Fibroblast of skin of back (primary cell): ENCODE results near the gene XYLB.
"Not testable (repeated sequence)": the region's sequence is repeated elsewhere in the genome, so short reads cannot be mapped to it uniquely, and the experiment has no call there.

Source experiments
- DNase-seq: peaks from one replicate; pipeline ENCODE4 v3.0.0-alpha.2; 2013

XYLB gene

DNA sequence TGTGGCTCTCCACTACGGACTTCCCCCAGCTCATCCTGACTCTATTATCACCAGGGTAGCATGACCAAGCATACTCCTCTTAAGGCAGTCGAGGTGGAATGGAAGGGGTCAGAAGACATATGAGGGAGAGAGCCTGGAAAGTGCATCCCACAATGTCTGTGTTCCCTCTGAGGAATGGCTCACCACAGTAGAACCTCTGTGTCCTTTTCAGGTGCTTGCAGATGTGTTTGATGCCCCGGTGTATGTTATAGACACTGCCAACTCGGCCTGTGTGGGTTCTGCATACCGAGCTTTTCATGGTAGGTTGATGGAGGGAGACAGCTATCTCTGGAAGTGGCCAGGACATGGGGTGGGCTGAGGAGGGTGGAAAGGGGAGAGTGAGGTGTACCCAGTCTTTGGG is 50.3 kb downstream of the XYLB start:
- no peak for DNase-seq

- peak; percentile 43 for DNase-seq
These were observed 50.7 kb downstream of the XYLB start for GRCh38 chr3:38397320-38397719.

DNA sequence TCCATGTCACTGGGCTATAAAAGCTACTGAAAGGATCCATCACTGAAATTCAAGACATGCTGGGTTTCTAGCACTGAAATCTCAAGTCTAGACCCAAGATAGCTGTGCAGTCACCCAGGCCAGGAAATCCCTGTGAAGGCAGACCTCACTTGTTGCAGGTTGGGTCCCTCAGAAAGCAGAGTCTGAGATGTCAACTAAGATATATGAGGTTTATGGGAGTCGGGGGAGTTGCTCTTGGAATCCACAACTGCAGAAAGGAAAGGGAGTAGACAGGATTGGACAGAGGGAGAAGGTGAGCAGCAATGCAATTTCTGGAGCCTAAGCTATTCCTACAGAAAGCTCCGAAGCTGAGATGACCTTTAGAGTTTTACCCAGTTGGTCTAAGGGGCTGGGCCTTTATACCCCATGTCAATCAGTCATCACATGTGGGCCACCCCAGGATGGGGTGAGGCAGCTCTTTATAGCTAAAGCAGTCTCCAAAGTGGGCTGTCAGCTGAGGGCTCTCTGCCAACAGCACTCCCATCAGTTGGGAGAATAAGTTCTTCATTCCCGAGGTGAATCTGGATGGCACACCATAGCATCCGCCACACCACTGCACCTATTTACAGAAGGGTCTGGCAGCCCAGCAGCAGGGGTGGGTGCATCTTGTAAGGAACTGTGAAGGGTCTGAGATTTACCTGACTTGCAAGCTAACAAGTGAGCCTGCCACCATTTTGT is 54.8 kb downstream of the XYLB start:
- no peak for DNase-seq

DNA sequence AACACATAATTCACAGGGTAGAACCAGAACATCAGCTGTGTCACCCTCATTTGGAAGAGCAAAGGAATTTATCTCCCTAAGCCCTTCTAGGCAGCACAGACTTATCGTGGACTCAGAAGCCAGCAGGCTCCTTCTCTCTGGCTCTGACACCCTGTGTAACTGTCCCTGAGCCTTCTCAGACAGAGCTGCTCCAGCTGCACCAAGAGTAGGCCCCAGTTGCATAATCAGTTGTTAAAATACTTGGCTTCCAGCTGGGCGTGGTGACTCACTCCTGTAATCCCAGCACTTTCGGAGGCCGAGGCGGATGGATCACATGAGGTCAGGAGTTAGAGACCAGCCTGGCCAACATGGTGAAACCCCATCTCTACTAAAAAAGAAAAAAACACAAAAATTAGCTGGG is 57.7 kb downstream of the XYLB start:
- DNase-seq: peak; percentile 57

DNA sequence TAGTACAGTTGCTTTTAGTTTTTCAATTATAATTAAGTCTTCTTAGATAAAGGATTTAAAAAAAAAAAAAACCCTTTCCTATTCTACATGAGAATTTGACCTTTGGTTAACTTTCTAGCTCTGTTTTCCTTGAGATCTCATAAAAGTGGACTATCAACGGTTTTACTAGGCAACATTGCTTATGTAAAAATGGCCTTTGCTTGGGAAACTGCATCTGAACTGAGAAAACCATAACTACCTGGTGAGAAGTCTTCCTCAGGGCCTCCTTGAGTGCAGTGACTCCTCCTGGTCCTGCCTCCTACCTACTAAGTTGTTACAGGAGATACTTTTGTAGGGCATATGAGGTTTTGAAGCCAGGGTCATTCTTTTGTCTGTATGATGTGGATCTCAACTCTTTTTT is 65.0 kb downstream of the XYLB start:
- no peak for DNase-seq

GRCh38 chr3:38420758-38421157 is 74.2 kb downstream of the XYLB start:
- DNase-seq: not testable (repeated sequence)

DNA sequence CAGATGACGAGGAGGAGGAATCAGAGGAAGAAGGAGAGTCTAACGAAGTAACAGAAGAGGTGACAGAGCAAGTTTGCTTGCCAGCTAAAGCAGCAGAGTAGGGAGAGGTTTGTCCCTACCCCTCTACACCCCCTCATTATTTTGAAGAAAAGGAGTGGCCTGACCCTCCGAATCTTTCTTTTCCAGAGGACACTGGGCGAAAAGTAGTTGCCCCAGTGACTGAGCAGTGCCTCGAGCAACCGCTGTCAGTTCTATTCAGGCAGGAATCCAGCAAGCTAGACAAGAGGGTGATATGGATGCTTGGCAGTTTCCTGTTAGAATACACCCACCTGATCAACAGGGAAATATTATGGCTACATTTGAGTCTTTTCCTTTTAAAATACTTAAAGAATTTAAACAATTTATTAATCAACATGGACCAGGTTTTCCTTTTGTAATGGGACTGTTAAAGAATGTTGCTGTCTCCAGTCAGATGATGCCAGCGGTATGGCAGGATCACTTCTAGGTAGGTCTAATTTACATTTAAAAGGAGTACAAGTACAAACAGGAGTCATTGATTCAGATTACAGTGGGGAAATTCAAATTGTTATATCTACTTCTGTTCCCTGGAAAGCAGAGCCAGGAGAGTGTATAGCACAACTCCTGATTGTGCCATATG is 75.2 kb downstream of the XYLB start:
- no peak for DNase-seq

DNA sequence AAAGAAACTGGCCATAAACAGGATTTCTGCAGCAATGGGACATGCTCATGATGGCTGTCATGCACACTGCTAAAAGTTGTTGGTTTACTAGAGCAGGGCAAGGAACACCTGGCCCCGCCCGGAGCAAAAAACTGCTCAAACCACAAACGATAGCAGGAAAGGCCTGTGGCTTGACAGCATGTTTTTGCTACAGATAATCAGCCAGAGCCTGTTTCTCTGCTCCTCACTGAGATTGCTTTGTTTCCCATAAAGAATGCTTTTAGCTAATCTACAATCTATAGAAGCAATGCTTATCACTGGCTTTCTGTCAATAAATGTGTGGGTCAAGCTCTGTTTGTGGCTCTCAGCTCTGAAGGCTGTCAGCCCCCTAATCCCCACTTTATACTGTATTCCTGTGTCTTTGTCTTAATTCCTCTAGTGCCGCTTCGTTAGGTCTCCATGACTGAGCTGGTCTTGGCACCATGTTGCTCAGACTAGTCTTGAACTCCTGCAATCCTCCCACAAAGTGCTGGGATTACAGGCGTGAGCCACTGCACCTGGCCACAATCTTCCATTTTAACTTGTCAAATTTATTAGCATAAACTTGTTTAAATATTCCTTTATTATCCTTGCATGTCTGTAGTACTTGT is 80.3 kb downstream of the XYLB start:
- DNase-seq: not testable (repeated sequence)

DNA sequence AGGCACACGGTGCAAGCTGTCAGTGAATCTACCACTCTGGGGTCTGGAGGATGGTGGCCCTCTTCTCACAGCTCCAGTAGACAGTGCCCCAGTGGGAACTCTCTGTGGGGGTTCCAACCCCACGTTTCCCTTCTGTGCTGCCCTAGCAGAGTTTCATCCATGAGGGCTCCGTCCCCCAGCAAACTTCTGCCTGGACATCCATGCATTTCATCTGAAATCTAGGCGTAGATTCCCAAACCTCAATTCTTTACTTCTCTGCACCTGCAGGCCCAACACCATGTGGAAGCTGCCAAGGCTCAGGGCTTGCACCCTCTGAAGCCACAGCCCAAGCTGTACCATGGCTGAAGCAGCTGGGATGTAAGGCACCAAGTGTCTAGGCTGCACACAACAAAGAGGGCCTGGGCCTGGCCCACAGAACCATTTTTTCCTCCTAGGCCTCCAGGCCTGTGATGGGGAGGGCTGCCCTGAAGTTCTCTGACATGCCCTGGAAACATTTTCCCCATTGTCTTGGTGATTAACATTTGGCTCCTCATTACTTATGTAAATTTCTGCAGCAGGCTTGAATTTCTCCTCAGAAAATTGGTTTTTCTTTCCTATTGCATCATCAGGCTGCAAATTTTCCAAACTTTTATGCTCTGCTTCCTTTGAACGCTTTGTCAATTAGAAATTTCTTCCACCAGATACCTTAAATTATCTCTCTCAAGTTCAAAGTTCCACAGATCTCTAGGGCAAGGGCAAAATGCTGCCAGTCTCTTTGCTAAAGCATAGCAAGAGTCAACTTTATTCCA is 86.5 kb downstream of the XYLB start:
- DNase-seq: not testable (repeated sequence)

- not testable (repeated sequence) for DNase-seq
These were observed 87.1 kb downstream of the XYLB start for GRCh38 chr3:38433661-38434060.

- DNase-seq: not testable (repeated sequence)
These were observed 92.0 kb downstream of the XYLB start for GRCh38 chr3:38438436-38439069.

GRCh38 chr3:38443205-38443604 is 96.6 kb downstream of the XYLB start:
- DNase-seq: not testable (repeated sequence)

DNA sequence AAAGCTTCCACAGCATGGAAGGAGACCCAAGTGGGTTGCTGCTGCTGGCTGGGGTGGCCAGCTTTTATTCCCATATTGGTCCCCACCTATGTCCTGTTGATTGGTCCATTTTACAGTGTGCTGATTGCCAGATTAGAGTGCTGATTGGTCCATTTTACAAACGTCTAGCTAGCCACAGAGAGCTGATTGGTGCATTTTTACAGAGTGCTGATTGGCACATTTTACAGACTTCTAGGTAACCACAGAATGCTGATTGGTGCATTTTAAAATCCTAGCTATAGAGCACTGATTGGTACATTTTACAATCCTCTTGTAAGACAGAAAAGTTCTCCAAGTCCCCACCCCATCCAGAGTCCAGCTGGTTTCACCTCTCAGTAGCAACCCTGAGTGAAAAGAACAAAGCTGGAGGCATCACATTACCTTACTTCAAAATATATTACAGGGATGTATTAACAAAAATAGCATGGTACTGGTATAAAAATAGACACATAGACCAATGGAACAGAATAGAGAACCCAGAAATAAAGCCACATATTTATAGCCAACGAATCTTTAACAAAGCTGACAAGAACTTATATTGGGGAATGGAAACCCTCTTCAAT is 99.6 kb downstream of the XYLB start:
- no peak for DNase-seq

DNA sequence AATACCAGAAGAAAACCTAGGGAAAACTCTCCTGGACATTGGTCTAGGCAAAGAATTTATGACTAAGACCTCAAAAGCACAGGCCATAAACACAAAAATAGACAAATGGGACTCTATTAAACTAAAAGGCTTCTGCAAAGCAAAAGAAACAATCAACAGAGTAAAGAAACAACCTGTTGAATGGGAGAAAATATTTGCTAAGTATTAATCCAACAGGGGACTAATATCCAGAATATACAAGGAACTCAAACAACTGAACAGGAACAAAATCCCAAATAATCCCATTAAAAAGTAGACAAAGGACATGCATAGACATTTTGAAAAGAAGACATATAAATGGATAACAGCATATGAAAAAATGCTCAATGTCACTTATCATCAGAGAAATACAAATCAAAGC is 100.2 kb downstream of the XYLB start:
- no peak for DNase-seq

GRCh38 chr3:38450853-38451252 is 104.3 kb downstream of the XYLB start:
- DNase-seq: no peak

GRCh38 chr3:38453075-38453912 is 106.7 kb downstream of the XYLB start, which contains the start of gene ACVR2B:
ACVR2B (plus strand) TSS chr3:38453890; CDS start chr3:38454323, 433 bp downstream.
- peak; percentile 79 for DNase-seq

GRCh38 chr3:38453913-38454177 is 107.3 kb downstream of the XYLB start:
- DNase-seq: no peak

DNA sequence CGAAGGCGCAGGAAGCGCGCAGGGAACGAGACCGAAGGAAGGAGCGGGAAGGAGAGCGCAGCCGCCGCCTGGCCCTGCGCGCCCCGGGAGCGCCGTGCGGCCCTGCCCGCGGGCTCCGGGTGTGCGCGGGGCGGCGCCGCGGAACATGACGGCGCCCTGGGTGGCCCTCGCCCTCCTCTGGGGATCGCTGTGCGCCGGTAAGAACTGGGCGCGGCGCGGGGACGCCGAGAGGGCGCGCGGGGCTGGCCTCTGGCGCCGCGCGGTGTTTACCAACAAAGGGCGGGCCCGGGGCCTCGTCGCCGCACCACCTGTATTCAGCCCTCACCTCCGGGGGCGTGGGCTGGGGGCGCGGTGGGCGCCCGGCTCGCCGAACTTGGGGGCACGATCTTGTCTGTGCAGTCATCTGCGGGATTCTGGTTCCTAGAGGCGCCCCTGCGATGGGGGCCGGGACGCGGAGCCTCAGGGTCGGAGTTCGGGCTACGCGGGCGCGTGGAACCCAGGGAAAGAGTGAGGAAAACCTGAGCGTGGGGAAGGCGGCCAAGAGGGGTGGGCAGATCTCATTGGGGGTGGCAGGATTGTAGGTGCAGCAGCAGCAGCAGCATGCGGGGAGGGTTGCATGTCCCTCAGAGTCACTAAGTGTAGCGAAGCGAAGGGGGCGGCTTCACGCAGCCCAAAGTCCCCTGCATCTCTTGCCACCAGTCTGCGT is 107.7 kb downstream of the XYLB start:
- DNase-seq: peak; percentile 28

DNA sequence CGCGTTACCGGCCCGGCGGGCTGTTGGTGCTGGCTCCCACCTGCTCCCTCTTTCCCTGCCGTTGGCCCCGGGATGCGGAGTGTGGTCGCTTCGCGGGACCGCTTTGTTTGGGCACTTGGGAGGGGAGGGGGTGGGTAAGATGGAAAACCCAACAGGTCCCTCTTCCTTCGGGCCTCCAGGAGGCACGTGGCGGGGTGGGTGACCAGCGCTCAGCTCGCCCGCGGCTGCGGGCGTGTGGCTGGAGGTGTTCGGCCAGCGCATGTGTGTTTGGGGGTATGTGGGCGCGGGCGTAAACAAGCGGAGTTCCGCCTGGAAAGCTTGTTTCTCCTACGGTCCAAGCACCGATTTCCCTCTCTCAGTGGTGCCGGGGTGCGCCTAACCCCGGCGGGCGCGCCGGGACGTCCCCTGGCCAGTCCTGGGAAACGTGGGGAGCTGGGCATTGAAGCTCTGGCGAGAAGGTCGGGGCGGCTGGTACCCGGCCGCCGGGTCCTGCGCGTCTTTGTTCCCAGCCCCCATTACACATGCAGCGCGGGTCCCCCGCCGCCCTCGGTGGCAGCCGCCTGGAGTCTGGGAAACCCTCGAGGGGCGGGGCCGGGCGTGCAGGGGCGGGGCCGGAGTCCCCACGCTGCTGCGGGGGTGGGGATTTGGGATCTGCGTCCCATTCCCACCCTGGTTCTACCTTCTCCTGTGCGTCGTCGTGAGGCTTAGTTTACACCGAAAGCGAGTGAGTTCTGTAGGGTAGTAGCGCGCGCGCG is 108.5 kb downstream of the XYLB start:
- DNase-seq: peak; percentile 49
